Omental fat pad (tissue), 4 donors: ENCODE data around the gene SAMD4A. TPM values are rescaled to one million over a fixed set of nuclear protein-coding genes. Genes with fewer than 3 reads are reported as not detected.

Experiments used
- ATAC-seq: fragments of 150-250 bp; one replicate; pipeline ENCODE4 v1.9.1; 2016; ENCODE audit warnings: mild to moderate bottlenecking, moderate library complexity; ENCODE audit not compliant: low FRiP score
- DNase-seq: peaks from one replicate; pipeline ENCODE4 v3.0.0-alpha.2; 2019; ENCODE audit warnings: low spot score
- CTCF ChIP-seq, 3 donors: fragments of 450-650 bp; IDR thresholded peaks; one replicate each; pipeline ENCODE4 v1.5.1; 2016 to 2017; ENCODE audit warnings: antibody characterized with exemption in 3 of 3, mild to moderate bottlenecking in 3 of 3, moderate library complexity in 2 of 3
- total RNA-seq, 4 donors: library from RNA; depleted of rRNA; stranded (reverse); fragments of >200 nt; gene quantifications; one replicate each; pipeline ENCODE4 v1.1.0, GENCODE V29; 2016

The SAMD4A gene
- total RNA-seq, 4 donors from 2014 or later = 33.9 to 116 (median 38.3) TPM

- TF ChIP-seq CTCF (IDR thresholded peaks at IDR 0.05) = no peak
- ATAC-seq = no peak
- DNase-seq = no peak
These were observed 136.8 kb downstream of the SAMD4A start for GRCh38 chr14:54703724-54704123.

GRCh38 chr14:54704768-54705167, 137.8 kb downstream of the SAMD4A start:
- ATAC-seq = no peak
- no peak for TF ChIP-seq CTCF (IDR thresholded peaks at IDR 0.05)

GRCh38 chr14:54706769-54707168, 139.8 kb downstream of the SAMD4A start:
- DNase-seq (no peak), ATAC-seq (peak; percentile 16)

More at GRCh38 chr14:54704768-54705167, 137.8 kb downstream of the SAMD4A start:
- no peak for DNase-seq

GRCh38 chr14:54708161-54708560, 141.2 kb downstream of the SAMD4A start:
- no peak for ATAC-seq
- no peak for DNase-seq
- TF ChIP-seq CTCF (IDR thresholded peaks at IDR 0.05) = no peak

More at GRCh38 chr14:54706769-54707168, 139.8 kb downstream of the SAMD4A start:
- no peak for TF ChIP-seq CTCF (IDR thresholded peaks at IDR 0.05)

GRCh38 chr14:54708982-54709381, 142.1 kb downstream of the SAMD4A start:
- no peak for TF ChIP-seq CTCF (IDR thresholded peaks at IDR 0.05)
- no peak for DNase-seq
- ATAC-seq = no peak

- no peak for TF ChIP-seq CTCF (IDR thresholded peaks at IDR 0.05)
- no peak for ATAC-seq
These were observed 142.5 kb downstream of the SAMD4A start for GRCh38 chr14:54709444-54709843.

GRCh38 chr14:54709867-54710266, 142.9 kb downstream of the SAMD4A start:
- TF ChIP-seq CTCF (IDR thresholded peaks at IDR 0.05) = no peak
- no peak for ATAC-seq
- DNase-seq = no peak

More at GRCh38 chr14:54709444-54709843, 142.5 kb downstream of the SAMD4A start:
- DNase-seq = no peak
